GM12873 (cell line): ENCODE results near the gene ABHD3.

Source experiments
- CTCF ChIP-seq: IDR thresholded peaks from 2 replicates; pipeline ENCODE4 v1.5.1; 2012; ENCODE audit warnings: low read depth, mild to moderate bottlenecking, moderate library complexity, low read length, control low read depth; ENCODE audit not compliant: insufficient read depth; ENCODE audit errors: missing control alignments

ABHD3 gene

GRCh38 chr18:21741312-21741561 is 36.7 kb upstream of the ABHD3 start:
- TF ChIP-seq CTCF: no peak

DNA sequence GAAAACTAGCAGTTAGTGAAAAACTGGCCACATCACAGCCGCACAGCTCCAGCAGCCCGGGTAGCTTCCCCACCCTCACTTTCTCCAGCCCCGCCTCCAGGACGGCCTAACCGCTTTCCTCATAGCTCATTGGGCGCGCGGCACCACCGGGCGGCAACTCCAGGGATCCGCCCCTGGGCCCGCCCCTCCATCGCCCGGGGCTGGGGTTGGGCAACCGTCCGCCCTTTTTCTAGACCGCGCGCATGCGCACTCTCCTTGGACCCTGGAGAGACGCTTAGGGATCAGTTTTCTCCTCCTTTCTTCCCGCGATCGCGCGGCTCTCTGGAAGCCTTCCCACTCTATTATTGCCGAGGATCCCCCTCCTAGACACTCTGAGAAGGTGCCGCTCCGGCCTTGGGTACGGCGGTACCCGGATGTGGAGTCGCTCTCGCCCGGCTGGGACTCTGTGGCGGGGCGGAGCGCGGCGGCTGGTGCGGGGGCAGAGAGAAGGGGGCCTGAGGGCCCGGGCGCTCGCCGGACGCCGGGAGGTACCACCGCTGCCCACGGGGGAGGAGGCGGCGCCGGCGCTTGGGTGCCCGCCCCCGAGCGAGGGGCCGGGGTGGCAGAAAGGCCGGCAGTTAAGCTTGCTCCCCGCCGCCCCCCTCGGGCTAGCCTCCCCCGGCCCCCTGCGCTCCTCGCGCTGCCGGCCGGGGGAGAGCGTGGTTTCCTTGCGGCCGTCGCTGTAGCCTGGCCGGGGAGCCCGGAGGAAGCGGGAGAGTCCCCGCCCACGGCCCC is 36.2 kb upstream of the ABHD3 start, which contains the start of gene MIB1:
MIB1 (plus strand) TSS at position 255 of the 774 bp plus-strand sequence. CDS start 792 bp downstream, outside the sequence.
- TF ChIP-seq CTCF: no peak

DNA sequence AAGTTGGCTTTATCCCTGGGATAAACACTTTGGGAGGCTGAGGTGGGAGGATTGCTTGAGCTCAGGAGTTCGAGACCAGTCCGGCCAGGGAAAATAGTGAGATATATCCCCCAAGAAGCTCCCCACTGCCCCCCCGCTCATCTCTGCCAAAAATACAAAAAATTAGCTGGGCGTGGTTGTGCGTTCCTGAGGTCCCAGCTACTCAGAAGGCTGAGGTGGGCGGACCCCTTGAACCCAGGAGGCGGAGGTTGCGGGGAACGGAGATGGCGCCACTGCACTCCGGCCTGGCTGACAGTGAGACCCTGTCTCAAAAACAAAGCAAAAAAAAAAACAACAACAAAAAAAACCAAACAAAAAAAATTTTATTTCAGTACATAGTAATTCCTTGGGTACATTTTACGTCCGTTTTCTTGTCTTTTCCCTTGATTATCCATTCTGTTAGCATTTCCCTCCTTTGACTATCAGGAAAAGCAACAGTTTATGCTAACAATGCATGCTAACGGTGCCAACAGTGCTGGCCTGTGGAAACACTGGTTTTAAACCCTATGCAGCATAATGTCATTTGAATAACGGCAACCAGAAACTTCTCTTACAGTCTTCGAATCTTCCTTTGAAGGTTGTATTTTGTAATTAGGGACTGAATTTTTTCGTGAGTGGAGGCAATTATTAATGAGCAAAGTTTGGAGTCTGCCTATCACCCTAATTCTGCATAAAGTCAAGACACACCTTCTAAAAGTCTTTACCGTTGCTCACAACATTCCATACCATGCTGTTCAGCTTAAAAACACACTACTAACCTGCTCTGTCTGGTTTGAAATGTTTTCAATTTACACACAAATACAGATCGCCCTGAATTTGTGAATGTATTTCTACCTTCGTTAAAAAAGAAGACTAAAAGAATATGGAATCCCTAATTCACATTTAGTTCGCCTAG is 35.3 kb upstream of the ABHD3 start:
- TF ChIP-seq CTCF: no peak

GRCh38 chr18:21735452-21736015 is 31.0 kb upstream of the ABHD3 start:
- no peak for TF ChIP-seq CTCF

- no peak for TF ChIP-seq CTCF
These were observed 28.4 kb upstream of the ABHD3 start for GRCh38 chr18:21733011-21733410.

DNA sequence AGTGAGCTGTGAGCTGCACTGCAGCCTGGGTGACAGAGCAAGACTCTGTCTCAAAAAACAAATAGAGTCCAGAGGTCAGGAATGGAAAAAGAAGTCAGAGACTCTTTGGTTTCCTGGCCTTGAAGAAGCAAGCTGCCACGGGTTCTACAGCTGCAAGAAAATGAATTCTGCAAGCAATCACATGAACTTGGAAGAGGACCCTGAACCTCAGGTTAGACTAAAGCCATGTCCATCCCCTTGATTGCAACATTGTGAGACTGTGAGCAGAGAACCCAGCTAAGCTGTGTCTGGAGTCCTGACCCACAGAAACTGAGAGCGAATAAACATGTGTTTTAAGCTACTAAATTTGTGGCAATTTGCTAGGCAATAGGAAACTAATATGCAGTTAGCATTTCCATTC is 23.1 kb upstream of the ABHD3 start:
- TF ChIP-seq CTCF: no peak

DNA sequence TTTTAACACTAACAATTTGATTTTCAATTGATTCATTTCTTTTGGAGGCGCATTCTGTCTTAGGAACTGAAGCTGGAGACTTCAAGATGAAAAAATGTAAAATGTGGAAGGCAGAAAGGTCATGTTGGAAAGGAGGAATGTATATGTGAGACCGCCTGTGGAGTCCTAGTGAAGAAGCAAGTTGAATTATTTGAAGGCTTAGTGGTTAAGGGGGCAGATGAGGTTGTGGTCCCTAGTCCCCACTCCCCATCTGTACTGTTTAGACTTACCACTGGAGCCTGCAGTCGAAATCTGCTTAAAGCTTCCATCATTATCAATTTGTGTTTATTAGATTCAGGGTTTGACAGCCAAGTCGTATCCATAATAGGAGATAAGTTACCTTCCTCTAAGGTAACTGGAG is 20.6 kb upstream of the ABHD3 start:
- TF ChIP-seq CTCF: no peak
